CD4-positive, alpha-beta T cell (primary cell): ENCODE results near the gene CCNB3. TPM values are rescaled to one million over a fixed set of nuclear protein-coding genes. Genes with fewer than 3 reads are reported as not detected.

Experiments used
- ATAC-seq: fragments of 200-7000 bp; cut with Tn5 transposase; one replicate; pipeline ENCODE4 v1.10.0; 2022; ENCODE audit warnings: mild to moderate bottlenecking; ENCODE audit not compliant: poor library complexity
- CTCF ChIA-PET: fragments of 350-600 bp; sonication (Branson Sonifier 250); formaldehyde crosslinking; loops from one replicate; lab custom pipeline; 2021; ENCODE audit warnings: antibody characterized with exemption, inconsistent platforms; lab: Charles Lee
- POLR2A ChIA-PET: fragments of 350-600 bp; sonication (Branson Sonifier 250); formaldehyde crosslinking; loops from one replicate; lab custom pipeline; 2021; ENCODE audit warnings: antibody characterized with exemption, inconsistent platforms; lab: Charles Lee
- DNase-seq, 14 experiments: peaks; one replicate each; pipeline ENCODE4 v3.0.0-alpha.2; 2013 to 2020; ENCODE audit warnings: mixed read lengths in 2 of 14
- H3K27ac ChIP-seq, 2 donors: one replicate each; pipeline versions ENCODE4 v1.5.1 to v1.7.0; 2013; ENCODE audit warnings: low read length in 2 of 2, low read depth in 1 of 2, mild to moderate bottlenecking in 1 of 2
- H3K27me3 ChIP-seq, 2 experiments: 1 replicate in 1 of 2; 2 replicates in 1 of 2; pipeline versions ENCODE4 v1.6.1 to v1.7.0; 2013; ENCODE audit warnings: low read length in 2 of 2, control low read depth in 1 of 2, mild to moderate bottlenecking in 1 of 2, moderate library complexity in 1 of 2; ENCODE audit not compliant: insufficient read depth in 2 of 2, control insufficient read depth in 1 of 2
- H3K36me3 ChIP-seq: one replicate; pipeline ENCODE4 v1.6.1; 2013; ENCODE audit warnings: low read length, control low read depth; ENCODE audit not compliant: insufficient read depth
- H3K4me1 ChIP-seq: one replicate; pipeline ENCODE4 v1.6.1; 2013; ENCODE audit warnings: low read length, control low read depth; ENCODE audit not compliant: insufficient read depth
- H3K4me3 ChIP-seq: one replicate; pipeline ENCODE4 v1.5.1; 2013; ENCODE audit warnings: mild to moderate bottlenecking, low read length, moderate library complexity
- H3K9me3 ChIP-seq, 2 experiments: 1 replicate in 1 of 2; 2 replicates in 1 of 2; pipeline versions ENCODE4 v1.6.1 to v1.7.0; 2013; ENCODE audit warnings: low read length in 2 of 2, mild to moderate bottlenecking in 2 of 2, control low read depth in 1 of 2, moderate library complexity in 1 of 2; ENCODE audit not compliant: control insufficient read depth in 1 of 2, insufficient read depth in 1 of 2
- H3K27ac Mint-ChIP-seq: one replicate; pipeline ENCODE4 v1.8.0; 2020; ENCODE audit warnings: mixed read lengths
- H3K27me3 Mint-ChIP-seq: one replicate; pipeline ENCODE4 v1.8.0; 2021; ENCODE audit warnings: mixed read lengths
- H3K36me3 Mint-ChIP-seq: one replicate; pipeline ENCODE4 v1.8.0; 2021; ENCODE audit warnings: low read depth, mixed read lengths
- H3K4me1 Mint-ChIP-seq: one replicate; pipeline ENCODE4 v1.8.0; 2021; ENCODE audit warnings: low read depth, mixed read lengths
- H3K4me3 Mint-ChIP-seq: one replicate; pipeline ENCODE4 v1.8.0; 2020; ENCODE audit warnings: mild to moderate bottlenecking, mixed read lengths
- H3K9me3 Mint-ChIP-seq: one replicate; pipeline ENCODE4 v1.8.0; 2020; ENCODE audit warnings: mixed read lengths
- intact Hi-C, 2 experiments: fragments of 100-400 bp; cut with DNase I in 1 of 2; cut with micrococcal nuclease in 1 of 2; formaldehyde crosslinking; loops; one replicate each; pipeline versions ENCODE4 v1.15.1 to v1.9.0; 2023 to 2025; cut with DNase I, micrococcal nuclease
- total RNA-seq, 174 experiments: library from RNA in 2 of 174; stranded (reverse) in 2 of 174; gene quantifications; one replicate each; pipeline ENCODE4 v1.2.3 and lab custom pipeline; 2021 to 2026
- TF ChIP-seq, protein P1 (sequence below): fragments of 200-600 bp; IDR thresholded peaks from one replicate; pipeline ENCODE4 v1.8.0; 2022; ENCODE audit warnings: antibody characterized with exemption, mild to moderate bottlenecking

The CCNB3 gene
- total RNA-seq, 2 experiments from 2014 or later = 0.19 to 0.39 TPM

GRCh38 chrX:50206753-50207152, 2.2 kb downstream of the CCNB3 start:
- Mint-ChIP-seq H3K4me3 (no peak overlapping the region), H3K9me3 (no peaks in the 10 kb centered on the region), H3K36me3 (no peaks in the 10 kb centered on the region), H3K4me1 (peaks cover 17% of the 10 kb centered on the region), H3K27ac (no peak overlapping the region), H3K27me3 (no peaks in the 10 kb centered on the region)
- intact Hi-C loops = no loop called here
- POLR2A ChIA-PET = no interaction called here
- CTCF ChIA-PET = no interaction called here
- Histone ChIP-seq H3K36me3 (no peaks in the 10 kb centered on the region), H3K4me1 (peaks cover 6% of the 10 kb centered on the region), H3K4me3 (no peak overlapping the region), H3K27ac (no peak overlapping the region), H3K27me3 (no peaks in the 10 kb centered on the region), H3K9me3 (no peaks in the 10 kb centered on the region)
- DNase-seq (no peak), ATAC-seq (no peak)
- TF ChIP-seq, protein P1, sequence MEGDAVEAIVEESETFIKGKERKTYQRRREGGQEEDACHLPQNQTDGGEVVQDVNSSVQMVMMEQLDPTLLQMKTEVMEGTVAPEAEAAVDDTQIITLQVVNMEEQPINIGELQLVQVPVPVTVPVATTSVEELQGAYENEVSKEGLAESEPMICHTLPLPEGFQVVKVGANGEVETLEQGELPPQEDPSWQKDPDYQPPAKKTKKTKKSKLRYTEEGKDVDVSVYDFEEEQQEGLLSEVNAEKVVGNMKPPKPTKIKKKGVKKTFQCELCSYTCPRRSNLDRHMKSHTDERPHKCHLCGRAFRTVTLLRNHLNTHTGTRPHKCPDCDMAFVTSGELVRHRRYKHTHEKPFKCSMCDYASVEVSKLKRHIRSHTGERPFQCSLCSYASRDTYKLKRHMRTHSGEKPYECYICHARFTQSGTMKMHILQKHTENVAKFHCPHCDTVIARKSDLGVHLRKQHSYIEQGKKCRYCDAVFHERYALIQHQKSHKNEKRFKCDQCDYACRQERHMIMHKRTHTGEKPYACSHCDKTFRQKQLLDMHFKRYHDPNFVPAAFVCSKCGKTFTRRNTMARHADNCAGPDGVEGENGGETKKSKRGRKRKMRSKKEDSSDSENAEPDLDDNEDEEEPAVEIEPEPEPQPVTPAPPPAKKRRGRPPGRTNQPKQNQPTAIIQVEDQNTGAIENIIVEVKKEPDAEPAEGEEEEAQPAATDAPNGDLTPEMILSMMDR = no peak

GRCh38 chrX:50211510-50211909, 6.9 kb downstream of the CCNB3 start:
- Mint-ChIP-seq H3K27me3 (no peaks in the 10 kb centered on the region), H3K4me1 (no peaks in the 10 kb centered on the region), H3K36me3 (no peaks in the 10 kb centered on the region), H3K9me3 (no peaks in the 10 kb centered on the region), H3K4me3 (no peak overlapping the region), H3K27ac (no peak overlapping the region)
- Histone ChIP-seq H3K36me3 (no peaks in the 10 kb centered on the region), H3K4me3 (no peak overlapping the region), H3K27me3 (no peaks in the 10 kb centered on the region), H3K9me3 (no peaks in the 10 kb centered on the region), H3K4me1 (no peaks in the 10 kb centered on the region), H3K27ac (no peak overlapping the region)
- TF ChIP-seq, protein P1 = no peak
- intact Hi-C loops = no loop called here
- DNase-seq (peak in 2 of 14 experiments; percentile 10 to 17), ATAC-seq (no peak)
- POLR2A ChIA-PET = no interaction called here
- CTCF ChIA-PET = no interaction called here

DNA sequence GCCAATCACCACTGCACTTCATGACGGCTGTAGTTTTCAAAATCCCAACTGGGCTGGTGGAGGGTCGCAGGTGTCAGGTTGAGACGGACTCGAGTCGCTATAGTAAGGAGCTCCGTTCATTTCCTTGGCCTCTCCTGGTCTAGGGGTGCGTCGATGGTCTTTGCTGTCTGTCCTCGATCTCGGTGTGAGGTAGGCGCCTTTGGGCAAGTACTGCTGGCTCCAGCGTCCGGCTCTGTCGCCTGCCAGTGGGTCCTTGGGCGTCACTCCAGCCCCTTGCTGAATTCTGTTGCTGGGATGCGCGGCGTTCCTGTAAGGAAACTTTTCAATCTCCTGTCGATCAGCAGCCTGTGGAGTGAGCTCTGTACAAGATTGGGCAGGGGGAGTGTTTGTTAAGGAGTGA, 76.7 kb downstream of the CCNB3 start:
- H3K27me3 ChIP-seq = no peaks in the 10 kb centered on the region
- ChIA-PET CTCF (no interaction called here), POLR2A (no interaction called here)
- no peaks in the 10 kb centered on the region for H3K36me3 ChIP-seq
- Mint-ChIP-seq H3K27ac (no peak overlapping the region), H3K27me3 (no peaks in the 10 kb centered on the region), H3K4me1 (no peaks in the 10 kb centered on the region), H3K36me3 (no peaks in the 10 kb centered on the region), H3K9me3 (no peaks in the 10 kb centered on the region), H3K4me3 (no peak overlapping the region)
- H3K9me3 ChIP-seq = no peaks in the 10 kb centered on the region
- TF ChIP-seq, protein P1 = no peak
- no peak overlapping the region for H3K4me3 ChIP-seq
- intact Hi-C loops = no loop called here
- no peak overlapping the region for H3K27ac ChIP-seq
- no peaks in the 10 kb centered on the region for H3K4me1 ChIP-seq
- ATAC-seq (no peak), DNase-seq (peak in 1 of 14 experiments; percentile 5)
